ENCODE data around the gene STX1B. TPM values are rescaled to one million over a fixed set of nuclear protein-coding genes. Genes with fewer than 3 reads are reported as not detected.

The STX1B gene
- total RNA-seq, 4 donors from 2014 or later: 0.34 to 0.40 TPM; not detected in 2

GRCh38 chr16:30979170-30980022 is 31.0 kb downstream of the STX1B start:
- no peaks in the 10 kb centered on the region for H3K4me1 ChIP-seq
- no peak overlapping the region for H3K27ac ChIP-seq
- H3K27me3 ChIP-seq: no peaks in the 10 kb centered on the region
- intact Hi-C loops (cut with DNase I): loop anchor here (10.0 kb wide), 2 partner anchors 165 to 885 kb away; no protein-coding TSS in a partner anchor
- no peak overlapping the region for H3K4me3 ChIP-seq (replicated peaks in 1 of 3)
- H3K9me3 ChIP-seq: no peaks in the 10 kb centered on the region
- peaks cover 63 to 74% of the 10 kb centered on the region in 2 donors for H3K36me3 ChIP-seq
- 93 to 95% methylated on average over 33 to 48 of the region's 62 CpGs for WGBS, 2 donors
- DNase-seq: no peak
- TF ChIP-seq POLR2A (IDR thresholded peaks at IDR 0.05): no peak
- no peak for TF ChIP-seq CTCF (IDR thresholded peaks at IDR 0.05)

GRCh38 chr16:30977502-30977901 is 32.9 kb downstream of the STX1B start:
- WGBS, 2 donors: 86 to 89% methylated on average over 12 to 13 of the region's 17 CpGs
- H3K27me3 ChIP-seq: no peaks in the 10 kb centered on the region
- no peak overlapping the region for H3K4me3 ChIP-seq (replicated peaks in 1 of 3)
- no peaks in the 10 kb centered on the region for H3K9me3 ChIP-seq
- TF ChIP-seq POLR2A (IDR thresholded peaks at IDR 0.05): no peak
- no peak for TF ChIP-seq CTCF (IDR thresholded peaks at IDR 0.05)
- H3K27ac ChIP-seq: no peak overlapping the region
- intact Hi-C loops (cut with DNase I): no loop called here
- H3K36me3 ChIP-seq: peaks cover 59 to 82% of the 10 kb centered on the region in 2 donors
- no peak for DNase-seq
- no peaks in the 10 kb centered on the region for H3K4me1 ChIP-seq

DNA sequence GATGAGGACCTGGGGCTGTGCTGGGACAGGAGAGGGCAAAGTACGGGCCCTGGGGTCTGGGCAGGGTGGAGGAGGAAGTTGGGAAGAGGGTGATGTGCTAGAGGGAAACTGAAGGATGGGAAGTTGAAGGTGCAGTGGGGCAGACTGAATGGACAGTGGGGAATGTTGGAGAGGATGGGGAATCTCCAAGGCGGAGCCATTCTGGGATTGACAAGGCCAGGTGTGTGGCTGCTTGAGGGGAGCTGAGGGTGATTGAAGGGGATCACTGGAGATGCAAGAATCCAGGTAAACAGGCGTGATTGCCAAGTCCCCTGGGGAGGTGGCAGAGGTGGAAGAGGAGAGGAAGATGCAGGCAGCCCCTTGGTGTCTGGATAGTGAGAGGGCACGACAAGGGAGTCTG is 34.0 kb downstream of the STX1B start:
- WGBS, 2 donors: 92 to 97% methylated on average over 4 of the region's 4 CpGs
- Histone ChIP-seq H3K36me3 (peaks cover 66 to 87% of the 10 kb centered on the region in 2 donors), H3K27ac (no peak overlapping the region), H3K4me3 (replicated peaks in 1 of 3) (no peak overlapping the region), H3K27me3 (no peaks in the 10 kb centered on the region), H3K4me1 (no peaks in the 10 kb centered on the region), H3K9me3 (no peaks in the 10 kb centered on the region)
- DNase-seq: no peak
- intact Hi-C loops (cut with DNase I): no loop called here
- TF ChIP-seq CTCF (IDR thresholded peaks at IDR 0.05): no peak
- no peak for TF ChIP-seq POLR2A (IDR thresholded peaks at IDR 0.05)

DNA sequence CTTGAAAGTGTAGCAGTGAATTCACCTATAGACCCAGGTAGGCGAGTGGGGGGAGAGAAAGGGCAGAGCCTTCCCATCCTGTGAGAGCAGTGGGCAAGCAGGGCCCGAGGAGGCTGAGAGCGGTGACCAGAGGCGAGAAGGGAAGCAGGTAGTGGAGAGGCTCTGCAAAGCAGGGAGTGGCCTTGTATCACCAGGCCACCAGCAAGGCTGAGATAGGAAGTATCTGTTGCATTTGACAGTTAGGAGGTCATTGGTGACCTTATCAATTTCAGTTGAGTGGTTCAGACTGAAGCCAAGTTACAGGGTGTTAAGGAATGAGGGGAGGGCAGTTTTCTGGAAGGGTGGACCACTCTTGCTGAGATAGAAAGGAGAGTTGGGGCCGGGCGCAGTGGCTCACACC is 36.1 kb downstream of the STX1B start:
- Histone ChIP-seq H3K4me1 (no peaks in the 10 kb centered on the region), H3K36me3 (peaks cover 66 to 86% of the 10 kb centered on the region in 2 donors), H3K27ac (no peak overlapping the region), H3K27me3 (no peaks in the 10 kb centered on the region), H3K4me3 (replicated peaks in 1 of 3) (no peak overlapping the region), H3K9me3 (no peaks in the 10 kb centered on the region)
- 94 to 96% methylated on average over 6 of the region's 6 CpGs for WGBS, 2 donors
- intact Hi-C loops (cut with DNase I): no loop called here
- TF ChIP-seq POLR2A (IDR thresholded peaks at IDR 0.05): no peak
- TF ChIP-seq CTCF (IDR thresholded peaks at IDR 0.05): no peak
- DNase-seq: no peak

GRCh38 chr16:30972872-30973271 is 37.6 kb downstream of the STX1B start:
- WGBS, 2 donors: 87 to 92% methylated on average over 7 of the region's 7 CpGs
- no peaks in the 10 kb centered on the region for H3K4me1 ChIP-seq
- no peaks in the 10 kb centered on the region for H3K27me3 ChIP-seq
- H3K27ac ChIP-seq: no peak overlapping the region
- TF ChIP-seq POLR2A (IDR thresholded peaks at IDR 0.05) (no peak), CTCF (IDR thresholded peaks at IDR 0.05) (no peak)
- H3K36me3 ChIP-seq: peaks cover 66 to 86% of the 10 kb centered on the region in 2 donors
- no peak overlapping the region for H3K4me3 ChIP-seq (replicated peaks in 1 of 3)
- no peaks in the 10 kb centered on the region for H3K9me3 ChIP-seq
- DNase-seq: no peak
- intact Hi-C loops (cut with DNase I): no loop called here
